PFSK-1 (cell line): ENCODE measurements around the gene TBC1D16.

ENCODE experiments used
- FOXP2 ChIP-seq: optimal IDR thresholded peaks from 2 replicates; pipeline ENCODE3; 2011; ENCODE audit warnings: borderline replicate concordance, control low read depth, inconsistent platforms; ENCODE audit not compliant: insufficient read depth; ENCODE audit errors: extremely low read length, extremely low read depth
- POLR2AphosphoS5 ChIP-seq: IDR thresholded peaks from 2 replicates; pipeline ENCODE4 v1.6.1; 2012; ENCODE audit warnings: low read depth, mild to moderate bottlenecking, control low read depth, low read length, moderate library complexity
- REST ChIP-seq, 2 experiments: IDR thresholded peaks; 2 replicates each; pipeline versions ENCODE4 v1.6.1 to v1.8.0; 2011 to 2012; ENCODE audit warnings: low read depth in 2 of 2, low read length in 2 of 2, control low read depth in 1 of 2, inconsistent platforms in 1 of 2, mild to moderate bottlenecking in 1 of 2, moderate library complexity in 1 of 2; ENCODE audit not compliant: insufficient read depth in 1 of 2
- SIN3A ChIP-seq: IDR thresholded peaks from 2 replicates; pipeline ENCODE4 v1.6.1; 2012; ENCODE audit warnings: mild to moderate bottlenecking, low read length, moderate library complexity, borderline replicate concordance; ENCODE audit not compliant: insufficient read depth
- TAF1 ChIP-seq: IDR thresholded peaks from 2 replicates; pipeline ENCODE4 v1.6.1; 2012; ENCODE audit warnings: low read length, control low read depth, borderline replicate concordance; ENCODE audit not compliant: insufficient read depth

The TBC1D16 gene

GRCh38 chr17:79948945-79949655 lies 86.6 kb downstream of the TBC1D16 start:
- no peak for TF ChIP-seq POLR2AphosphoS5
- no peak for TF ChIP-seq TAF1
- TF ChIP-seq SIN3A, result no peak
- no peak for TF ChIP-seq REST (IDR thresholded peaks at IDR 0.05; ENCODE audit: insufficient read depth in 1 of 2, low read depth in 2 of 2, low read length in 2 of 2)
- TF ChIP-seq FOXP2, result no peak

DNA sequence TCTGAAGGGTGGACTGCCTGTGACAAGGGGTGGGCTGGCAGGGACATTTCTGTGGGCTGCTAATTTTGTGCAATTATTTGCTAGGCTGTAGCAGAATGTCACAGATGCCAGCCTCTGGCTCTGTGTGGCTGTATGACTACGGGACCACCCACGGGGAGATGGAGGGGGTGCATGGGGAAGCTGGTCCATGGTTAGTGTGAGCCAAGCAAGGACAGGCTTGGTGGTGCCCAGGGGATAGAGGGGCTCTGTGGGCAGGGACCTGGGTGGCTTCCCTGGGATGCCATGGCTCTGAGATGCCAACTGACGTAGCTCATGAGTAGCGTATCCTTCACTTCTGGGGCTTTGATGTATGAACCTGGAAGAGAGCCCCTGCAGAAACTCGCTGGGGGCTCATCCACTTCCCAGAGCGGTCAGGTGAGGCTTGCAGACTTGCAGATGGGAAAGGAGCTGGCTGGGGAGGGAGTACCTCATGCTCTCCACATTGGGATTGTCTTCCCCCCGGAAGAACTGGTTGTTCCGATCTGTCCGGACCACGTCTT lies 87.2 kb downstream of the TBC1D16 start:
- TF ChIP-seq POLR2AphosphoS5 (no peak), FOXP2 (no peak), SIN3A (no peak), REST (IDR thresholded peaks at IDR 0.05; ENCODE audit: insufficient read depth in 1 of 2, low read depth in 2 of 2, low read length in 2 of 2) (no peak), TAF1 (no peak)

- TF ChIP-seq POLR2AphosphoS5 (no peak), REST (IDR thresholded peaks at IDR 0.05; ENCODE audit: insufficient read depth in 1 of 2, low read depth in 2 of 2, low read length in 2 of 2) (no peak), SIN3A (no peak), FOXP2 (no peak), TAF1 (no peak)
These were observed 88.2 kb downstream of the TBC1D16 start for GRCh38 chr17:79947351-79948031.

DNA sequence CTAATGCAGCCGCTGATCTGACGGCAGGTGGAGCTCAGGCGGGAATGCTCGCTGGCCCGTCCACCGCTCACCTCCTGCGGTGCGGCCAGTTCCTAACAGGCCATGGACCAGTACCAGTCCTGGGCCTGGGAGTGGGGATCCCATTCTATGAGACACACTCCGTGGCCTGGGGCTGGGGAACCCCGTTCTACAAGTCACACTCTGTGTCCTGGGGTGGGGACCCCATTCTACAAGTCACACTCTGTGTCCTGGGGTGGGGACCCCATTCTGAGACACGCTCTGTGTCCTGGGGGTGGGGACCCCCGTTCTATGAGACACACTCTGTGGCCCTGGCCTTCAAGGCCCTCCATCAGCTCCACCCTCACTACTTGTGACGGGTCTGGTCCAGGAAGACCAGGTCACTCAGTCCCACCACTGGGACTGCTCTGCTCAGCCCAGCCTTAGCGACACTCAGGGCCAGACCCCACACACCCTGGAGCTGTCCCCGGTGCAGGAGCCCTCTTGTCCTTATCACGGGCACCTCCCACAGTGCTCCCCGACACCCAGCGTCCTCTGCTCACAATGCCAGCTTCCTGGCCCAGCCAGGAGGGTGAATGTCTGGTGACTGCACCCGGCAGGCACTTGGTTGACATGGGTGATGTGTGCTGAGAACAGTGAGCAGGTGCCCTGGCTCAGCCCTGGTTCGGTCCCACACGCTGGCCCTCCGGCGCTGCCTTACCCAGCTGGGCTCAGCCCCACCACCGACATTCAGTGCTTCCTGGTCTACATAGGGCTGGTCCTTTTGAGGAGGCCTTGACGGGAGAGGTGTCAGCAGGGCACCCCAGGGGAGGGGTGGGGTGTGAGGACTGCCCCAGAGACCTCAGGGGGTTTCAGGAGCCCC lies 89.1 kb downstream of the TBC1D16 start:
- TF ChIP-seq SIN3A (no peak), REST (IDR thresholded peaks at IDR 0.05; ENCODE audit: insufficient read depth in 1 of 2, low read depth in 2 of 2, low read length in 2 of 2) (no peak), TAF1 (no peak), POLR2AphosphoS5 (no peak), FOXP2 (no peak)
